ENCODE data around the gene KRT40. TPM values are rescaled to one million over a fixed set of nuclear protein-coding genes. Genes with fewer than 3 reads are reported as not detected.

KRT40 gene
- total RNA-seq, 5 donors from 2014 or later (not counting 1 experiment from before 2014, with no cell fraction given), result not detected

- Mint-ChIP-seq H3K4me1 (no peaks in the 10 kb centered on the region), H3K27me3 (peaks cover 29 to 30% of the 10 kb centered on the region in 2 donors), H3K27ac (no peak overlapping the region), H3K4me3 (no peak overlapping the region), H3K36me3 (no peaks in the 10 kb centered on the region), H3K9me3 (no peaks in the 10 kb centered on the region)
- H3K27me3 ChIP-seq (replicated peaks in 1 of 2; ENCODE audit: control insufficient read depth in 2 of 2, extremely low read depth in 1 of 2, insufficient read depth in 2 of 2, low read length in 1 of 2), result peaks cover 2 to 9% of the 10 kb centered on the region in 2 experiments
- ATAC-seq (replicated peaks in 1 of 4) (no peak), DNase-seq (no peak)
- H3K9me3 ChIP-seq, result no peaks in the 10 kb centered on the region
- CTCF ChIA-PET, result interaction anchor here in 1 of 2 donors (0.6 kb wide), 1 partner anchor 420 kb away, joined by 6 read pairs; no protein-coding TSS in a partner anchor
- no peak overlapping the region for H3K27ac ChIP-seq (ENCODE audit: low read length)
- POLR2A ChIA-PET, result no interaction called here
- no peaks in the 10 kb centered on the region for H3K36me3 ChIP-seq (ENCODE audit: control insufficient read depth in 2 of 2, extremely low read depth in 1 of 2, insufficient read depth in 1 of 2, low read length in 1 of 2)
- peaks cover 0 to 2% of the 10 kb centered on the region in 2 experiments for H3K4me1 ChIP-seq (ENCODE audit: control insufficient read depth in 1 of 2, extremely low read depth in 1 of 2, insufficient read depth in 2 of 2, low read length in 2 of 2)
- no peak overlapping the region for H3K4me3 ChIP-seq (ENCODE audit: control insufficient read depth in 1 of 2, extremely low read depth in 1 of 2, low read length in 1 of 2)
- 83% methylated on average over 11 of the region's 19 CpGs for WGBS (ENCODE audit: insufficient coverage)
These were observed 47.6 kb downstream of the KRT40 start for GRCh38 chr17:40936437-40936971.

GRCh38 chr17:40935624-40936023 is 48.5 kb downstream of the KRT40 start:
- Histone ChIP-seq H3K27me3 (replicated peaks in 1 of 2; ENCODE audit: control insufficient read depth in 2 of 2, extremely low read depth in 1 of 2, insufficient read depth in 2 of 2, low read length in 1 of 2) (peaks cover 2 to 9% of the 10 kb centered on the region in 2 experiments), H3K9me3 (no peaks in the 10 kb centered on the region), H3K27ac (ENCODE audit: low read length) (no peak overlapping the region), H3K36me3 (ENCODE audit: control insufficient read depth in 2 of 2, extremely low read depth in 1 of 2, insufficient read depth in 1 of 2, low read length in 1 of 2) (no peaks in the 10 kb centered on the region), H3K4me3 (ENCODE audit: control insufficient read depth in 1 of 2, extremely low read depth in 1 of 2, low read length in 1 of 2) (no peak overlapping the region), H3K4me1 (ENCODE audit: control insufficient read depth in 1 of 2, extremely low read depth in 1 of 2, insufficient read depth in 2 of 2, low read length in 2 of 2) (peaks cover 0 to 2% of the 10 kb centered on the region in 2 experiments)
- CTCF ChIA-PET, result no interaction called here
- H3K4me3 Mint-ChIP-seq, result no peak overlapping the region
- H3K36me3 Mint-ChIP-seq, result no peaks in the 10 kb centered on the region
- POLR2A ChIA-PET, result no interaction called here
- H3K4me1 Mint-ChIP-seq, result no peaks in the 10 kb centered on the region
- 100% methylated on average over 2 of the region's 3 CpGs for WGBS (ENCODE audit: insufficient coverage)
- no peaks in the 10 kb centered on the region for H3K9me3 Mint-ChIP-seq
- no peak overlapping the region for H3K27ac Mint-ChIP-seq
- ATAC-seq (replicated peaks in 1 of 4) (no peak), DNase-seq (no peak)
- H3K27me3 Mint-ChIP-seq, result peaks cover 29 to 35% of the 10 kb centered on the region in 2 donors

- H3K27me3 ChIP-seq (replicated peaks in 1 of 2; ENCODE audit: control insufficient read depth in 2 of 2, extremely low read depth in 1 of 2, insufficient read depth in 2 of 2, low read length in 1 of 2), result peaks cover 2 to 12% of the 10 kb centered on the region in 2 experiments
- no CpG with 5 or more reads among the region's 2 CpGs for WGBS (ENCODE audit: insufficient coverage)
- Mint-ChIP-seq H3K9me3 (no peaks in the 10 kb centered on the region), H3K36me3 (no peaks in the 10 kb centered on the region), H3K4me1 (no peaks in the 10 kb centered on the region), H3K27me3 (peaks cover 26 to 40% of the 10 kb centered on the region in 2 donors), H3K27ac (no peak overlapping the region), H3K4me3 (no peak overlapping the region)
- ChIA-PET CTCF (no interaction called here), POLR2A (interaction anchor here in 1 of 2 donors (1.0 kb wide), 1 partner anchor 17 kb away, joined by 5 read pairs; no protein-coding TSS in a partner anchor)
- H3K36me3 ChIP-seq (ENCODE audit: control insufficient read depth in 2 of 2, extremely low read depth in 1 of 2, insufficient read depth in 1 of 2, low read length in 1 of 2), result no peaks in the 10 kb centered on the region
- no peaks in the 10 kb centered on the region for H3K9me3 ChIP-seq
- DNase-seq (no peak), ATAC-seq (replicated peaks in 1 of 4) (no peak)
- peaks cover 0 to 2% of the 10 kb centered on the region in 2 experiments for H3K4me1 ChIP-seq (ENCODE audit: control insufficient read depth in 1 of 2, extremely low read depth in 1 of 2, insufficient read depth in 2 of 2, low read length in 2 of 2)
- H3K27ac ChIP-seq (ENCODE audit: low read length), result no peak overlapping the region
- H3K4me3 ChIP-seq (ENCODE audit: control insufficient read depth in 1 of 2, extremely low read depth in 1 of 2, low read length in 1 of 2), result no peak overlapping the region
These were observed 51.5 kb downstream of the KRT40 start for GRCh38 chr17:40932608-40933007.

DNA sequence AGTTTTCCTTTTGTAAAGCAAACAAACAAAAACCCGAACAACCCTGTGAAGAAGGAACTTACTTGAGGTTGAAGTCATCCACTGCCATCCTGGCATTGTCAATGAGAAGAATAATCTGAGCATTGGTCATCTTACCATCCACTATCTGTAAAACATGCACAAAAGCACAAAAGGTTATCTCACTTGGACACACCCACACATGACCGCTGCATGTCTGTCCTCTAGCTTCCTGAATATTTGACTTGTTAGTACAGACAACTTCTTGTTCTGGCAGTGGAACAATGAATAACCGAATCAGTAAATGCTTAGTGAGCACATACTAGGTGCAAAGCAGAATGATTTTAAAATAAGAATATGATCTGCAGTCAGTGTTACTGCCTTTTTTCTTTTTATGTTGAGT is 52.8 kb downstream of the KRT40 start:
- Mint-ChIP-seq H3K36me3 (no peaks in the 10 kb centered on the region), H3K4me3 (no peak overlapping the region), H3K9me3 (no peaks in the 10 kb centered on the region), H3K27ac (no peak overlapping the region), H3K4me1 (no peaks in the 10 kb centered on the region), H3K27me3 (peaks cover 30 to 45% of the 10 kb centered on the region in 2 donors)
- CTCF ChIA-PET, result no interaction called here
- no peaks in the 10 kb centered on the region for H3K9me3 ChIP-seq
- no peak for DNase-seq
- H3K27ac ChIP-seq (ENCODE audit: low read length), result no peak overlapping the region
- 78% methylated on average over 3 of the region's 3 CpGs for WGBS (ENCODE audit: insufficient coverage)
- no peak for ATAC-seq (replicated peaks in 1 of 4)
- no peaks in the 10 kb centered on the region for H3K36me3 ChIP-seq (ENCODE audit: control insufficient read depth in 2 of 2, extremely low read depth in 1 of 2, insufficient read depth in 1 of 2, low read length in 1 of 2)
- H3K27me3 ChIP-seq (replicated peaks in 1 of 2; ENCODE audit: control insufficient read depth in 2 of 2, extremely low read depth in 1 of 2, insufficient read depth in 2 of 2, low read length in 1 of 2), result peaks cover 2 to 11% of the 10 kb centered on the region in 2 experiments
- no peak overlapping the region for H3K4me3 ChIP-seq (ENCODE audit: control insufficient read depth in 1 of 2, extremely low read depth in 1 of 2, low read length in 1 of 2)
- POLR2A ChIA-PET, result interaction anchor here in 1 of 2 donors (1.0 kb wide), 1 partner anchor 19 kb away, joined by 5 read pairs; no protein-coding TSS in a partner anchor
- peaks cover 0 to 2% of the 10 kb centered on the region in 2 experiments for H3K4me1 ChIP-seq (ENCODE audit: control insufficient read depth in 1 of 2, extremely low read depth in 1 of 2, insufficient read depth in 2 of 2, low read length in 2 of 2)

Other genes starting within 250 kb of the KRT40 start
- not detected for gene KRT25, start 229.0 kb downstream of the KRT40 start, total RNA-seq
- gene KRT26, start 212.1 kb downstream of the KRT40 start, total RNA-seq, result not detected
- not detected for gene KRT27, start 201.8 kb downstream of the KRT40 start, total RNA-seq
- not detected for gene KRT28, start 184.4 kb downstream of the KRT40 start, total RNA-seq
- 10 to 100 TPM; 27.2 to 35.3 (median 31.4) TPM for gene KRT10, start 161.7 kb downstream of the KRT40 start, total RNA-seq
- under 1 TPM in 1 of 5 donors, not detected in 4; 0.10 TPM for gene KRT12, start 117.1 kb downstream of the KRT40 start, total RNA-seq
- under 1 TPM in 1 of 5 donors, not detected in 4; 0.47 TPM for gene KRT20, start 99.1 kb downstream of the KRT40 start, total RNA-seq
- not detected for gene KRT23, start 46.7 kb downstream of the KRT40 start, total RNA-seq
- not detected for gene KRT39, start 17.4 kb downstream of the KRT40 start, total RNA-seq
- gene KRTAP3-3, start 9.8 kb upstream of the KRT40 start, total RNA-seq, result not detected
- not detected for gene KRTAP3-2, start 15.6 kb upstream of the KRT40 start, total RNA-seq
- gene KRTAP3-1, start 24.8 kb upstream of the KRT40 start, total RNA-seq, result not detected
- gene KRTAP1-5, start 42.9 kb upstream of the KRT40 start, total RNA-seq, result not detected
- not detected for gene KRTAP1-4, start 45.9 kb upstream of the KRT40 start, total RNA-seq
- gene KRTAP1-3, start 50.5 kb upstream of the KRT40 start, total RNA-seq, result not detected
- gene KRTAP1-1, start 57.1 kb upstream of the KRT40 start, total RNA-seq, result not detected
- not detected for gene KRTAP2-1, start 63.0 kb upstream of the KRT40 start, total RNA-seq
- not detected for gene KRTAP2-2, start 70.9 kb upstream of the KRT40 start, total RNA-seq
- gene KRTAP2-3, start 75.8 kb upstream of the KRT40 start, total RNA-seq, result not detected
- not detected for gene KRTAP2-4, start 81.6 kb upstream of the KRT40 start, total RNA-seq
- not detected for gene KRTAP4-7, start 99.8 kb upstream of the KRT40 start, total RNA-seq
- not detected for gene KRTAP4-8, start 113.8 kb upstream of the KRT40 start, total RNA-seq
- not detected for gene KRTAP4-16, start 117.9 kb upstream of the KRT40 start, total RNA-seq
- gene KRTAP4-9, start 121.1 kb upstream of the KRT40 start, total RNA-seq, result not detected
- gene KRTAP4-11, start 134.0 kb upstream of the KRT40 start, total RNA-seq, result not detected
- not detected for gene KRTAP4-12, start 139.9 kb upstream of the KRT40 start, total RNA-seq
- not detected for gene KRTAP4-6, start 156.2 kb upstream of the KRT40 start, total RNA-seq
- gene KRTAP4-5, start 165.5 kb upstream of the KRT40 start, total RNA-seq, result not detected
- gene KRTAP4-4, start 176.4 kb upstream of the KRT40 start, total RNA-seq, result not detected
- not detected for gene KRTAP4-3, start 183.9 kb upstream of the KRT40 start, total RNA-seq
- not detected for gene KRTAP4-2, start 193.9 kb upstream of the KRT40 start, total RNA-seq
- gene KRTAP4-1, start 200.6 kb upstream of the KRT40 start, total RNA-seq, result not detected
- gene KRTAP9-1, start 205.6 kb upstream of the KRT40 start, total RNA-seq, result not detected
- not detected for gene KRTAP9-2, start 242.3 kb upstream of the KRT40 start, total RNA-seq
- gene KRTAP9-3, start 248.1 kb upstream of the KRT40 start, total RNA-seq, result not detected

Data from T-cell (primary cell).